Ovary (tissue), 9 donors: Measurements from ENCODE around the gene ITPKC. TPM values are rescaled to one million over a fixed set of nuclear protein-coding genes. Genes with fewer than 3 reads are reported as not detected.
"Not testable (repeated sequence)": the region's sequence is repeated elsewhere in the genome, so short reads cannot be mapped to it uniquely, and the experiment has no call there.

ENCODE experiments used
- DNase-seq, 5 donors: peaks; one replicate each; pipeline ENCODE4 v3.0.0-alpha.2; 2019 to 2020
- H3K27ac ChIP-seq, 2 donors: fragments of 200-600 bp; one replicate each; pipeline versions ENCODE4 v1.5.1 to v1.8.0; 2019 to 2022
- H3K27me3 ChIP-seq: fragments of 200-600 bp; one replicate; pipeline ENCODE4 v1.8.0; 2022
- H3K36me3 ChIP-seq: fragments of 200-600 bp; sonication (generic); one replicate; pipeline ENCODE4 v1.5.1; 2019
- H3K4me1 ChIP-seq: one replicate; pipeline ENCODE4 v1.8.1; 2013; ENCODE audit warnings: mild to moderate bottlenecking, moderate library complexity; ENCODE audit not compliant: insufficient read depth
- H3K4me3 ChIP-seq: fragments of 200-600 bp; sonication (generic); one replicate; pipeline ENCODE4 v1.5.1; 2017
- H3K9me3 ChIP-seq, 2 donors: fragments of 200-600 bp in 1 of 2; sonication (generic) in 1 of 2; one replicate each; pipeline versions ENCODE4 v1.5.1 to v1.8.1; 2013 to 2019; ENCODE audit warnings: mild to moderate bottlenecking in 1 of 2, moderate library complexity in 1 of 2
- EP300 ChIP-seq: sonication (generic); formaldehyde crosslinking; IDR thresholded peaks from one replicate; pipeline ENCODE4 v1.6.1; 2017; ENCODE audit warnings: antibody characterized with exemption
- POLR2A ChIP-seq: fragments of 450-650 bp; IDR thresholded peaks from one replicate; pipeline ENCODE4 v1.6.1; 2017; ENCODE audit warnings: antibody characterized with exemption, mild to moderate bottlenecking, moderate library complexity
- WGBS, 3 donors: extraction: QIAGEN DNeasy Blood & Tissue Kit in 1 of 3; methylation state at CpG; one replicate each; pipeline versions ENCODE4 v1.1.5 to v1.1.7; 2013 to 2017; 5-methylcytosine and 5-hydroxymethylcytosine counted together
- intact Hi-C, 4 donors: fragments of 100-400 bp; cut with DNase I; formaldehyde crosslinking; loops; one replicate each; pipeline versions ENCODE4 v1.11.0 to v1.15.1; 2022 to 2023
- polyA plus RNA-seq, 2 donors: library from polyadenylated mRNA; stranded (reverse); fragments of 200-250 nt in 1 of 2; fragments of 350-450 nt in 1 of 2; fragmentation: Illumina TruSeq in 1 of 2; extraction: RNeasy Lipid Tissue Mini Kit (QIAGEN cat#74804) in 1 of 2; gene quantifications; one replicate each; pipeline ENCODE4 v1.2.3, GENCODE V29; 2013 to 2014
- total RNA-seq, 7 donors: library from RNA; depleted of rRNA in 2 of 7; stranded (reverse); fragments of >200 nt in 2 of 7; fragmentation: NEBNext Ultra II Directional in 3 of 7; extraction: Animal tissue kit (Norgen Biotek cat#: 25700) in 3 of 7; gene quantifications; one replicate each; pipeline versions ENCODE4 v1.1.0 to v1.2.4, GENCODE V29; 2016 to 2023
- TF ChIP-seq, protein P1 (sequence below), 3 donors: fragments of 450-650 bp in 2 of 3; fragments of 200-600 bp in 1 of 3; IDR thresholded peaks; one replicate each; pipeline versions ENCODE4 v1.5.1 to v1.8.0; 2016 to 2022; ENCODE audit warnings: antibody characterized with exemption in 3 of 3, mild to moderate bottlenecking in 1 of 3
- donor health status: DM: no; HTN: no; CAD: no; lungs with moderate emphysema.
- donor health status: DM: no; HTN: no; CAD: no.
- donor health status: Bipolar disorder and iron deficiency.
- donor health status: DM: yes; HTN: yes; CAD: no.
- donor health status: DM: no; HTN: no; CAD: no.
- donor health status: DM: yes; HTN: yes; CAD: no.

ITPKC gene
- total and polyA plus RNA-seq, 9 donors, result 6.5 to 117 (median 19.1) TPM

GRCh38 chr19:40778706-40779284 is 61.9 kb downstream of the ITPKC start:
- DNase-seq, result no peak
- WGBS, 3 donors, result 8 to 11% (median 11%) methylated on average over 7 of the region's 7 CpGs

GRCh38 chr19:40780582-40780981 is 63.7 kb downstream of the ITPKC start:
- TF ChIP-seq EP300, result no peak
- TF ChIP-seq POLR2A, result no peak
- TF ChIP-seq, protein P1, sequence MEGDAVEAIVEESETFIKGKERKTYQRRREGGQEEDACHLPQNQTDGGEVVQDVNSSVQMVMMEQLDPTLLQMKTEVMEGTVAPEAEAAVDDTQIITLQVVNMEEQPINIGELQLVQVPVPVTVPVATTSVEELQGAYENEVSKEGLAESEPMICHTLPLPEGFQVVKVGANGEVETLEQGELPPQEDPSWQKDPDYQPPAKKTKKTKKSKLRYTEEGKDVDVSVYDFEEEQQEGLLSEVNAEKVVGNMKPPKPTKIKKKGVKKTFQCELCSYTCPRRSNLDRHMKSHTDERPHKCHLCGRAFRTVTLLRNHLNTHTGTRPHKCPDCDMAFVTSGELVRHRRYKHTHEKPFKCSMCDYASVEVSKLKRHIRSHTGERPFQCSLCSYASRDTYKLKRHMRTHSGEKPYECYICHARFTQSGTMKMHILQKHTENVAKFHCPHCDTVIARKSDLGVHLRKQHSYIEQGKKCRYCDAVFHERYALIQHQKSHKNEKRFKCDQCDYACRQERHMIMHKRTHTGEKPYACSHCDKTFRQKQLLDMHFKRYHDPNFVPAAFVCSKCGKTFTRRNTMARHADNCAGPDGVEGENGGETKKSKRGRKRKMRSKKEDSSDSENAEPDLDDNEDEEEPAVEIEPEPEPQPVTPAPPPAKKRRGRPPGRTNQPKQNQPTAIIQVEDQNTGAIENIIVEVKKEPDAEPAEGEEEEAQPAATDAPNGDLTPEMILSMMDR (IDR thresholded peaks at IDR 0.05), result no peak
- Histone ChIP-seq H3K27me3 (no peaks in the 10 kb centered on the region), H3K9me3 (no peaks in the 10 kb centered on the region), H3K27ac (no peak overlapping the region), H3K4me1 (peaks cover 8% of the 10 kb centered on the region), H3K36me3 (no peaks in the 10 kb centered on the region), H3K4me3 (no peak overlapping the region)
- intact Hi-C loops, result no loop called here
- WGBS, 3 donors, result 92 to 99% (median 95%) methylated on average over 5 of the region's 5 CpGs
- DNase-seq, result no peak

More at GRCh38 chr19:40778706-40779284, 61.9 kb downstream of the ITPKC start:
- H3K4me1 ChIP-seq, result peaks cover 8% of the 10 kb centered on the region
- no peaks in the 10 kb centered on the region for H3K9me3 ChIP-seq
- peak overlapping the region in 1 of 2 donors; percentile 94 for H3K27ac ChIP-seq
- no peaks in the 10 kb centered on the region for H3K36me3 ChIP-seq
- peak overlapping the region; percentile 91 for H3K4me3 ChIP-seq
- intact Hi-C loops, result no loop called here
- no peaks in the 10 kb centered on the region for H3K27me3 ChIP-seq
- TF ChIP-seq, protein P1 (IDR thresholded peaks at IDR 0.05), result no peak
- TF ChIP-seq POLR2A (no peak), EP300 (no peak)

DNA sequence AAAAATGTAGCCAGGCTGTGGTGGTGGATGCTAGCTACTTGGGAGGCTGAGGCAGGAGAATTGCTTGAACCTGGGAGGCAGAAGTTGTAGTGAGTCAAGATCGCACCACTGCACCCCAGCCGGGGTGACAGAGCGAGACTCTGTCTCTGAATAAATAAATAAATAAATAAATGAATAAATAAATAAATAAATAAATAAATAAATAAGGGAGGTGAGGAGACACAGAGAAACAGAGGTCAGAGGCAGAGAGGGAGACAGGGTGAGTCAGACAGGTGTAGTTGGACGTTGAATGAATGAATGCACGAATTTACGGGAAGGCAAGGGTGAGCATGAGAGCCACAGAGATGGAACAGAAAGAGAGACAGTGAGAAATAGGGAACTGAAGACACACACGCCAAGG is 64.2 kb downstream of the ITPKC start:
- no peaks in the 10 kb centered on the region for H3K27me3 ChIP-seq
- no peaks in the 10 kb centered on the region for H3K9me3 ChIP-seq
- DNase-seq, result no peak
- peaks cover 8% of the 10 kb centered on the region for H3K4me1 ChIP-seq
- no peak overlapping the region for H3K27ac ChIP-seq
- intact Hi-C loops, result no loop called here
- no peak overlapping the region for H3K4me3 ChIP-seq
- H3K36me3 ChIP-seq, result no peaks in the 10 kb centered on the region
- 95 to 98% (median 97%) methylated on average over 7 of the region's 7 CpGs for WGBS, 3 donors
- TF ChIP-seq EP300 (no peak), POLR2A (no peak)
- TF ChIP-seq, protein P1 (IDR thresholded peaks at IDR 0.05), result no peak

DNA sequence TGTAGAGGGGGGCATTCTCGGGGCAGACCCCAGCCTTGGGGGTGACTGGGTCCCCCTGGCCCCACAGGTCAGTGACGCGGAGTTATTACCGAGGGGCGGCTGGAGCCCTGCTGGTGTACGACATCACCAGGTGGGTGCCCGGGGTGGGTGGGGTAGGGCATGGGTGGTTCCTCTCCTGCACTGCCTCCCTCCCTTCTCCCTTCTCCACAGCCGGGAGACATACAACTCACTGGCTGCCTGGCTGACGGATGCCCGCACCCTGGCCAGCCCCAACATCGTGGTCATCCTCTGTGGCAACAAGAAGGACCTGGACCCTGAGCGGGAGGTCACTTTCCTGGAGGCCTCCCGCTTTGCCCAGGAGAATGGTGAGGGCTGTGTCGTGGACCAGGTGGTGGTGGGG is 66.8 kb downstream of the ITPKC start:
- intact Hi-C loops, result no loop called here
- no peak for TF ChIP-seq POLR2A
- TF ChIP-seq, protein P1 (IDR thresholded peaks at IDR 0.05), result no peak
- no peak for TF ChIP-seq EP300
- no peaks in the 10 kb centered on the region for H3K27me3 ChIP-seq
- WGBS, 3 donors, result 86 to 89% (median 87%) methylated on average over 11 to 14 of the region's 14 CpGs
- no peak overlapping the region for H3K27ac ChIP-seq
- H3K4me1 ChIP-seq, result peaks cover 2% of the 10 kb centered on the region
- no peaks in the 10 kb centered on the region for H3K36me3 ChIP-seq
- no peak for DNase-seq
- no peaks in the 10 kb centered on the region for H3K9me3 ChIP-seq
- H3K4me3 ChIP-seq, result no peak overlapping the region

DNA sequence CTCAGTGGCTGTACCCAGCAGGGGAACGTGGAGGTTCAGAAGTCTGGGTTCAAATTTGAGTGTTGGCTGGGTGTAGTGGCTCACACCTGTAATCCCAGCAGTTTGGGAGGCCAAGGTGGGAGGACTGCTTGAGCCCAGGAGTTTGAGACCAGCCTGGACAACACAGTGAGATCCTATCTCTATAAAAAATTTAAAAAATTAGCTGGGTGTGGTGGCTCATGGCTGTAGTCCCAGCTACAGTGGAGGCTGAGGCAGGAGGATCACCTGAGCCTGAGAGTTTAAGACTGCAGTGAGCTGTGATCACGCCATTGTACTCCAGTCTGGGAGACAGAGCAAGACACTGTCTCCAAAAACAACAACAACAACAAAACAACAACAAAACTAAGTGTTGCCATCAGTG is 67.2 kb downstream of the ITPKC start:
- not testable (repeated sequence) for DNase-seq
- 91 to 99% (median 95%) methylated on average over 2 of the region's 2 CpGs for WGBS, 3 donors

More for the DNA sequence above, 67.2 kb downstream of the ITPKC start:
- H3K27me3 ChIP-seq, H3K4me1 ChIP-seq, H3K36me3 ChIP-seq, intact Hi-C loops, H3K9me3 ChIP-seq, H3K27ac ChIP-seq, H3K4me3 ChIP-seq: not testable (repeated sequence)
